Measurements from ENCODE around the gene FAM174B. TPM values are rescaled to one million over a fixed set of nuclear protein-coding genes. Genes with fewer than 3 reads are reported as not detected.

The FAM174B gene
- total and polyA plus RNA-seq, 2 donors from 2014 or later: 9.8 to 13.8 TPM

GRCh38 chr15:92651877-92652575, 3.5 kb downstream of the FAM174B start:
- FAIRE-seq: no peak
- Histone ChIP-seq H3K27ac (ENCODE audit: low read depth in 2 of 2, low read length in 2 of 2) (no peak overlapping the region), H3K36me3 (ENCODE audit: control insufficient read depth in 2 of 3, insufficient read depth in 3 of 3, low read length in 3 of 3) (no peaks in the 10 kb centered on the region), H3K9me3 (ENCODE audit: control insufficient read depth in 2 of 3, insufficient read depth in 1 of 3, low read length in 3 of 3) (no peaks in the 10 kb centered on the region), H3K9ac (ENCODE audit: low read length in 3 of 3) (no peak overlapping the region), H3K4me1 (ENCODE audit: control insufficient read depth in 2 of 3, insufficient read depth in 2 of 3, low read depth in 1 of 3, low read length in 3 of 3) (peaks cover 0 to 9% (median 2%) of the 10 kb centered on the region in 3 donors), H3K27me3 (ENCODE audit: control insufficient read depth, insufficient read depth, low read length) (no peaks in the 10 kb centered on the region), H3K4me3 (ENCODE audit: low read length in 3 of 3) (no peak overlapping the region)
- TF ChIP-seq CTCF (IDR thresholded peaks at IDR 0.05; ENCODE audit: borderline replicate concordance, extremely low read depth, insufficient read depth): no peak
- peak in 1 of 5 donors; percentile 19 for DNase-seq
- intact Hi-C loops (cut with DNase I): no loop called here

GRCh38 chr15:92650966-92651365, 4.6 kb downstream of the FAM174B start:
- H3K27ac ChIP-seq (ENCODE audit: low read depth in 2 of 2, low read length in 2 of 2): no peak overlapping the region
- peak in 1 of 5 donors; percentile 13 for DNase-seq
- intact Hi-C loops (cut with DNase I): no loop called here
- peaks cover 0 to 9% (median 2%) of the 10 kb centered on the region in 3 donors for H3K4me1 ChIP-seq (ENCODE audit: control insufficient read depth in 2 of 3, insufficient read depth in 2 of 3, low read depth in 1 of 3, low read length in 3 of 3)
- no peaks in the 10 kb centered on the region for H3K36me3 ChIP-seq (ENCODE audit: control insufficient read depth in 2 of 3, insufficient read depth in 3 of 3, low read length in 3 of 3)
- FAIRE-seq: no peak
- H3K4me3 ChIP-seq (ENCODE audit: low read length in 3 of 3): no peak overlapping the region
- H3K27me3 ChIP-seq (ENCODE audit: control insufficient read depth, insufficient read depth, low read length): no peaks in the 10 kb centered on the region
- no peak for TF ChIP-seq CTCF (IDR thresholded peaks at IDR 0.05; ENCODE audit: borderline replicate concordance, extremely low read depth, insufficient read depth)
- no peak overlapping the region for H3K9ac ChIP-seq (ENCODE audit: low read length in 3 of 3)
- H3K9me3 ChIP-seq (ENCODE audit: control insufficient read depth in 2 of 3, insufficient read depth in 1 of 3, low read length in 3 of 3): no peaks in the 10 kb centered on the region

- Histone ChIP-seq H3K27ac (ENCODE audit: low read depth in 2 of 2, low read length in 2 of 2) (no peak overlapping the region), H3K9me3 (ENCODE audit: control insufficient read depth in 2 of 3, insufficient read depth in 1 of 3, low read length in 3 of 3) (no peaks in the 10 kb centered on the region), H3K27me3 (ENCODE audit: control insufficient read depth, insufficient read depth, low read length) (no peaks in the 10 kb centered on the region), H3K4me1 (ENCODE audit: control insufficient read depth in 2 of 3, insufficient read depth in 2 of 3, low read depth in 1 of 3, low read length in 3 of 3) (peaks cover 0 to 11% (median 2%) of the 10 kb centered on the region in 3 donors), H3K36me3 (ENCODE audit: control insufficient read depth in 2 of 3, insufficient read depth in 3 of 3, low read length in 3 of 3) (no peaks in the 10 kb centered on the region), H3K9ac (ENCODE audit: low read length in 3 of 3) (no peak overlapping the region), H3K4me3 (ENCODE audit: low read length in 3 of 3) (no peak overlapping the region)
- FAIRE-seq (no peak), DNase-seq (no peak)
- TF ChIP-seq CTCF (IDR thresholded peaks at IDR 0.05; ENCODE audit: borderline replicate concordance, extremely low read depth, insufficient read depth): no peak
- intact Hi-C loops (cut with DNase I): no loop called here
Measured at GRCh38 chr15:92650256-92650655, 5.3 kb downstream of the FAM174B start.
